ENCODE results near the gene PXDN.
"Not testable (repeated sequence)": the region's sequence is repeated elsewhere in the genome, so short reads cannot be mapped to it uniquely, and the experiment has no call there.

Gene PXDN

DNA sequence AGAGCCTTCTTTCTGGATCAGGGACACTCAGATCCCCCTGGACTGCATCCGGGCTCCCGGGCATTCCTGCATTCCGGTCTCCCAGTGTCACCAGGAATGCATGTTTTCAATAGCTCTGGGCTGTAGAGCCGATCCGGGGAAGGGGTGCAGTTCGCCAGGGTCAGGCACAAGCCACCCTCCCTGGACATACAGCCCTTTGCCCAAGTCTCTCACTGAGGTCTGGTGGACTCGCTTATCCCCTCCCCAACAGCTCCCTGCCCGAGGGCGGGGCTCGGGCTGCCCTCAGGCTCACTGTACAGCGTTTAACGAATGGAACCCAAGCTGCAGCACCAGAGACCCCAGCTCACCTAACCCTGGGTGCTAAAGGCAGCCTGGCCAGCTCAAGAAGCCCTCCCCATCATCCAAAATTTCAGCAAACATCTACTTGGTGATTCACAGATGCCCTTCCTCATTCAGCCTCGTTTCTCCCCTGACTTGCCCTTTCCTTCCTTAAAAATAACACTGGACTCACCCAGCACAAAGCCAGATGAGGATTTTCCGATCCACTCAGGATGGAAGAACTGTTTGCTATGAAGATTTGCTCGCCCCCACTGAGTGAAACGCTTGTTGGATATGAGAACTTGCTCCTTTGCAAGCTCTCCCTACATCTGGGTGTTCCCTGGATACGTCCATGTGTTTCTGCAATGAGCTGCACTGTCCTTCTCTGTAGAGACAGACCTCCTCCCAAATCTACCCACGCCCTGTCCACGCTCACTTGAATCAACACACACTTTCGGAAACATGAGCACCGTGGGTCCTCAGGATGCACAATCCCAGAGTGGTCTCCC is 58.1 kb downstream of the PXDN start:
- H3K27me3 Mint-ChIP-seq: peaks cover 8 to 11% of the 10 kb centered on the region in 2 donors
- H3K36me3 Mint-ChIP-seq (ENCODE audit: insufficient read depth): no peaks in the 10 kb centered on the region
- ATAC-seq (replicated peaks) (no peak), DNase-seq (no peak)
- H3K4me3 Mint-ChIP-seq: no peak overlapping the region
- H3K27ac Mint-ChIP-seq: no peak overlapping the region
- H3K4me1 Mint-ChIP-seq (ENCODE audit: low read depth in 2 of 2): no peaks in the 10 kb centered on the region
- peaks cover 0 to 5% of the 10 kb centered on the region in 2 donors for H3K9me3 Mint-ChIP-seq

DNA sequence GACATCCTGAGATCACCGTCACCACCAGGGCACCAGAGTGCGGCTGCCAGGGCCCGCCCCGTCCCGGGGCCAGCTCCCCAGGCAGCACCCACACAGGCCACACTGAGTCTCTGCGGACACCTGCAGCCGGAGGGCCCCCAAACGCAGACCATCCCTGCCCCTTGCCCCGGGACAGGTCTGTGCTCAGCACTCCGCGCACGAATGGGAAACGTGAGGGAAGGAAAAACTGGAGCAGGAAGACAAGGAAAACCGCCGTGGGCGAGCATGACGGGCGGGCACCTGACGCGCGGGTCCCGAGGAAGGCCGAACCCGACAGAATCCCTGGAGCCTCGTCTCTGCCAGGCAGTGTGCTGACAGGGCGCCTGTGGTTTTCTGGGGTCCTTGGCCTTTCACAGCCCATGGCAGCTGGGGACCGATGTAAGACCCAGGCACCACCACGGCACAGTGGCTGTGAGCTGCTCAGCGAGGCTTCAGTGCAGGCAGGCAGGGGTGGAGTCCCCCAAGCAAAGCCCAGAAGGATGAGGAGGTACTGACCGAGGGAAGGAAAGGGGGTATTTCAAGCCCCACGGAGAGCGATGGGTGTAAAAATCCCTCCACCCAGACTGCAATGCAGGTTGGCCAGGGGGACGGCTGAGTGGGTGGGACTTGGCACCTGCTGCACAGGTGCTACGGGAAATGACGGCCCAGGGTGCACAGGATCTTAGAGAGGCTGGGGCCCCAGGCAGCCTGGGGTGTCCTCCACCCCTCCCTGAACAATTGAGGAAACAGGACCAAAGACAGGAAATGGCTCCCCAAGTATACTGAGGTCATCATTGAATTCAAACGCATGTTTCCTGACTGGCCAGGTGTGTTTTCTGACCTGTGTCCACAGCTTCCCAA is 59.0 kb downstream of the PXDN start:
- no peaks in the 10 kb centered on the region for H3K4me1 Mint-ChIP-seq (ENCODE audit: low read depth in 2 of 2)
- ATAC-seq (replicated peaks): no peak
- no peak overlapping the region for H3K27ac Mint-ChIP-seq
- DNase-seq: no peak
- no peak overlapping the region for H3K4me3 Mint-ChIP-seq
- peaks cover 0 to 5% of the 10 kb centered on the region in 2 donors for H3K9me3 Mint-ChIP-seq
- H3K36me3 Mint-ChIP-seq (ENCODE audit: insufficient read depth): no peaks in the 10 kb centered on the region
- H3K27me3 Mint-ChIP-seq: peaks cover 8 to 11% of the 10 kb centered on the region in 2 donors

DNA sequence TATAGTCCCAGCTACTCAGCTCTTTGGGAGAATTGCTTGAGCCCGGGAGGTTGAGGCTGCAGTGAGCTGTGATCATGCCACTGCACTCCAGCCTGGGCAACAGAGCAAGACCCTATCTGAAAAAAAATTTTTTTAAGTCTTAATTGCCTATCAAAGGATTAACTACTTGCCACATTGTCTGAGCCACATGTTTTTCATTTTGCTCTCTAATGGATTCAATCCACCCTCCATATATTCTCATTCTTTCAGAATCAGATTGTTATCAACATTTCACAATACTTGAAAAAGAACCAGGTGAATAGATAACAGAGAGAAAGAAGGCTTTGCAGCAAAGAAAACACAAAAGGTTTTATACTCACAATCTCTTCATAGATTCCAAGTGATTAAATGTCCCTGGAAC is 61.0 kb downstream of the PXDN start:
- Mint-ChIP-seq H3K36me3 (ENCODE audit: insufficient read depth) (no peaks in the 10 kb centered on the region), H3K9me3 (peaks cover under 1 to 5% of the 10 kb centered on the region in 2 donors), H3K27ac (no peak overlapping the region), H3K4me3 (no peak overlapping the region), H3K27me3 (peaks cover 8 to 11% of the 10 kb centered on the region in 2 donors), H3K4me1 (ENCODE audit: low read depth in 2 of 2) (no peaks in the 10 kb centered on the region)
- ATAC-seq (replicated peaks) (no peak), DNase-seq (no peak)

DNA sequence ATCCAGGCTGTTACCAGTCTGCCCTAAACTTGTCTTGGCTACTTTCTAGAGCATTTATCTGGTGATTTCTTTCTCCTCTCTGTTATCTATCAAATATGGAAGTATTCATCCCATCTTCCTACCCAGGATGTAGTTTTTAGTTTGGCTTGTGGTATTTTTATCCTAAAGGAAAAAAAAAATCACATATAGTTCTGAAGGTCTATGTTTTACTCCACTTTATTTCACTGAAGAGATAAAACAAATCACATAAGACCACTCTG is 62.2 kb downstream of the PXDN start:
- Mint-ChIP-seq H3K9me3 (peaks cover 4 to 5% of the 10 kb centered on the region in 2 donors), H3K27ac (no peak overlapping the region)

GRCh38 chr2:1681323-1682180 is 62.8 kb downstream of the PXDN start:
- H3K9me3 Mint-ChIP-seq: peaks cover 1 to 4% of the 10 kb centered on the region in 2 donors
- no peaks in the 10 kb centered on the region for H3K4me1 Mint-ChIP-seq (ENCODE audit: low read depth in 2 of 2)
- no peaks in the 10 kb centered on the region for H3K36me3 Mint-ChIP-seq (ENCODE audit: insufficient read depth)
- DNase-seq: no peak
- H3K4me3 Mint-ChIP-seq: no peak overlapping the region
- no peak overlapping the region for H3K27ac Mint-ChIP-seq
- ATAC-seq (replicated peaks): no peak
- peaks cover 4 to 6% of the 10 kb centered on the region in 2 donors for H3K27me3 Mint-ChIP-seq

More for the DNA sequence above, 62.2 kb downstream of the PXDN start:
- DNase-seq (no peak), ATAC-seq (replicated peaks) (no peak)
- peaks cover 8 to 11% of the 10 kb centered on the region in 2 donors for H3K27me3 Mint-ChIP-seq
- no peak overlapping the region for H3K4me3 Mint-ChIP-seq
- H3K36me3 Mint-ChIP-seq (ENCODE audit: insufficient read depth): no peaks in the 10 kb centered on the region
- H3K4me1 Mint-ChIP-seq (ENCODE audit: low read depth in 2 of 2): no peaks in the 10 kb centered on the region

DNA sequence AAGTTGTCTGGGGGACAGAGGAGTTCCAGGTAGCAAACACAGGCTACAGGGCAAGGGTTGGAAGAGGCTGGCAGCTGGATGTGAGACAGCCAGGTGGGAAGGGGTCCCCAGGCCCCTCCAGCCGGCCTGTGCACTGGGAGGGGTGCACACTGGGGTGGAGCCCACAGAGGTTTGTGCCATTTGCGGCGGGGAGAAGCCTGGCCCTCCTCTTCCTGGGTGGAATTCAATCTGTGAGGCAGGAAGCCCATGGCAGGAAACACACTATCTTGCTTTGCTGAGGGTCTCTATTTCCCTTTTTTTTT is 63.3 kb downstream of the PXDN start:
- no peaks in the 10 kb centered on the region for H3K27me3 Mint-ChIP-seq
- ATAC-seq (replicated peaks) (no peak), DNase-seq (no peak)
- H3K4me3 Mint-ChIP-seq: no peak overlapping the region
- no peaks in the 10 kb centered on the region for H3K4me1 Mint-ChIP-seq (ENCODE audit: low read depth in 2 of 2)
- H3K36me3 Mint-ChIP-seq (ENCODE audit: insufficient read depth): no peaks in the 10 kb centered on the region
- peaks cover 0 to 4% of the 10 kb centered on the region in 2 donors for H3K9me3 Mint-ChIP-seq
- no peak overlapping the region for H3K27ac Mint-ChIP-seq

DNA sequence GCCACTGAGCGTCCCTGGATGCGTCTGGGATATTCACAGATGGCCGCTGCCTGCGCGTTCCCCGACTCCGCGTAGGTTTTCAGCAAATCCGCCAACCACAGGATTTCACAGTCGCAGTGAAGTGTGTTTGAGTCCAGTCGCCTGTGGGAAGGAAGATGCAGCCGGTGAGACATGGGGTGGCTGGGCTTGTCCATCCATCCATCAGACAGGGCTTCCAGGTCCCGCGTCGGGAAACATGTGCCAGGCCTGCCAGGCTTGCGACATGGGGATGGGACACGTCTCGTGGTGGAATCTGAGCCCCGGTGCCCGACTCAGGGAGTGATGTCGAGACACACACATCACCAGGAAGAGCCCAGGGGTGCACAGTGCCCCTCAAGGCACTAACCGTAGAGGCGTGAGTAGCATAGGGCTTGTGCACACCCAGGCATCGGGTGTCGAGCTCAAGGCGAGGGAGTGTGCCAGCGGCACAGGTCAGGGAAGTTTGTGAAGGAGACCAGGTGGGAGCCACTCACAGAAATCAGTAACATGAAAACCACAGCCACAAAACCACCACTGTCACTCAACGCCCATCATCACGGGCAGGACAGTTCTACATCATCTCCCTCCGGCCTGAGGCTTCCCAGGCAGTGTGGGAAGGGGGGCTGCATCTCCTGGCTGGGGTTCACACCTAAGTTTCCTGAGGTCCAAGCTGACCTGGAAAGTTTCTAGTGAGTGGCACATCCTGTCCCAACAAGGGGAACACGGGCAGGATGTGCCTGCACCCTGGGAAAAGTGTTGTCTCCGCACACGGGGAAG is 63.9 kb downstream of the PXDN start:
- Mint-ChIP-seq H3K4me1 (ENCODE audit: low read depth in 2 of 2) (no peaks in the 10 kb centered on the region), H3K27me3 (no peaks in the 10 kb centered on the region), H3K36me3 (ENCODE audit: insufficient read depth) (no peaks in the 10 kb centered on the region), H3K27ac (no peak overlapping the region), H3K4me3 (no peak overlapping the region), H3K9me3 (peaks cover 0 to 4% of the 10 kb centered on the region in 2 donors)
- no peak for DNase-seq
- no peak for ATAC-seq (replicated peaks)

DNA sequence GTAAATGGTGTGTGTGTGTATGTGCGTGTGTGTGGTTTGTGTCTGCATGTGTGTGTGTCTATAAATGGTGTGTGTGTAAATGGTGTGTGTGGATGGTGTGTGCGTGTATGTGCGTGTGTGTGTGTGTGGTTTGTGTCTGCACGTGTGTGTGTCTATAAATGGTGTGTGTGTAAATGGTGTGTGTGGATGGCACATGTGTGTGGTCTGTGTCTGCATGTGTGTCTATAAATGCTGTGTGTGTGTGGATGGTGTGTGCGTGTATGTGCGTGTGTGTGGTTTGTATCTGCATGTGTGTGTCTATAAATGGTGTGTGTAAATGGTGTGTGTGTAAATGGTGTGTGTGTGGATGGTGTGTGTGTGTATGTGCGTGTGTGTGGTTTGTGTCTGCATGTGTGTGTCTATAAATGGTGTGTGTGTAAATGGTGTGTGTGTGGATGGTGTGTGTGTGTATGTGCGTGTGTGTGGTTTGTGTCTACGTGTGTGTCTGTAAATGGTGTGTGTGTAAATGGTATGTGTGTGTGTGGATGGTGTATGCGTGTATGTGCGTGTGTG is 64.8 kb downstream of the PXDN start:
- H3K4me3 Mint-ChIP-seq; H3K27me3 Mint-ChIP-seq; H3K27ac Mint-ChIP-seq; H3K36me3 Mint-ChIP-seq (ENCODE audit: insufficient read depth); H3K4me1 Mint-ChIP-seq (ENCODE audit: low read depth in 2 of 2); ATAC-seq (replicated peaks); DNase-seq; H3K9me3 Mint-ChIP-seq: not testable (repeated sequence)

- not testable (repeated sequence) for H3K4me3 Mint-ChIP-seq; ATAC-seq (replicated peaks); H3K27ac Mint-ChIP-seq; DNase-seq; H3K4me1 Mint-ChIP-seq (ENCODE audit: low read depth in 2 of 2); H3K27me3 Mint-ChIP-seq; H3K9me3 Mint-ChIP-seq; H3K36me3 Mint-ChIP-seq (ENCODE audit: insufficient read depth)
Measured at GRCh38 chr2:1679065-1679464, 65.2 kb downstream of the PXDN start.

GRCh38 chr2:1678609-1679008 is 65.7 kb downstream of the PXDN start:
- Mint-ChIP-seq H3K4me3 (no peak overlapping the region), H3K27me3 (peaks cover 0 to 8% of the 10 kb centered on the region in 2 donors), H3K4me1 (ENCODE audit: low read depth in 2 of 2) (no peaks in the 10 kb centered on the region), H3K36me3 (ENCODE audit: insufficient read depth) (no peaks in the 10 kb centered on the region), H3K27ac (no peak overlapping the region), H3K9me3 (peaks cover 0 to 4% of the 10 kb centered on the region in 2 donors)
- no peak for ATAC-seq (replicated peaks)
- DNase-seq: no peak

DNA sequence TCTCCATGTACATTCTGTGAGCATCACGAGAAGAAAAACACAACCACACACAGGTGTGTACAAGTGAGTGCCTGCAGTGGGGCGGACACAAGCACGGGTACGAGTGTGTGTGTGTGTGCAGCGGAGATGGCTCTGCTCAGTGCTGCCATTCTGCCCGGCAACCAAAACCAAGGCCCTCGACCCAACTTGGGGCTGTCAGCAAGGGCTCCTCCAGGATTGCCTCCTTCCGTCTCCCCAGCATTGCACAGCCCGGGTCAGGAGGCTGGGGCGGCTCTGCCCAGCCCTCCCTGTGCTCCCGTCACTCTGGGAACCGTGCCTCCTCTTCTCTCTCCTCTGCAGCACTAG is 66.5 kb downstream of the PXDN start:
- Mint-ChIP-seq H3K36me3 (ENCODE audit: insufficient read depth) (no peaks in the 10 kb centered on the region), H3K4me1 (ENCODE audit: low read depth in 2 of 2) (no peaks in the 10 kb centered on the region), H3K4me3 (no peak overlapping the region), H3K9me3 (peaks cover 0 to 4% of the 10 kb centered on the region in 2 donors), H3K27ac (no peak overlapping the region), H3K27me3 (peaks cover 0 to 8% of the 10 kb centered on the region in 2 donors)
- DNase-seq (no peak), ATAC-seq (replicated peaks) (no peak)

- Mint-ChIP-seq H3K4me3 (no peak overlapping the region), H3K27me3 (peaks cover 0 to 8% of the 10 kb centered on the region in 2 donors), H3K36me3 (ENCODE audit: insufficient read depth) (no peaks in the 10 kb centered on the region), H3K9me3 (peaks cover 0 to 4% of the 10 kb centered on the region in 2 donors), H3K4me1 (ENCODE audit: low read depth in 2 of 2) (no peaks in the 10 kb centered on the region), H3K27ac (no peak overlapping the region)
- ATAC-seq (replicated peaks): no peak
- no peak for DNase-seq
Measured at GRCh38 chr2:1676913-1677820, 67.1 kb downstream of the PXDN start.
